SIG-M5 treated with dmso at 0.1 percent for 504 hours (cell line): ENCODE measurements around the gene SAMD8.

Experiments used
- DNase-seq: peaks from one replicate; lab custom pipeline; 2025; ENCODE audit not compliant: unreplicated experiment; lab: John Stamatoyannopoulos, UW

The SAMD8 gene

GRCh38 chr10:75084834-75085384 lies 26.5 kb upstream of the SAMD8 start:
- no peak for DNase-seq

GRCh38 chr10:75086278-75086934 lies 25.1 kb upstream of the SAMD8 start:
- no peak for DNase-seq

GRCh38 chr10:75088640-75089039 lies 22.8 kb upstream of the SAMD8 start:
- no peak for DNase-seq

- DNase-seq, result no peak
Observed at GRCh38 chr10:75089634-75090033, 21.8 kb upstream of the SAMD8 start.

DNA sequence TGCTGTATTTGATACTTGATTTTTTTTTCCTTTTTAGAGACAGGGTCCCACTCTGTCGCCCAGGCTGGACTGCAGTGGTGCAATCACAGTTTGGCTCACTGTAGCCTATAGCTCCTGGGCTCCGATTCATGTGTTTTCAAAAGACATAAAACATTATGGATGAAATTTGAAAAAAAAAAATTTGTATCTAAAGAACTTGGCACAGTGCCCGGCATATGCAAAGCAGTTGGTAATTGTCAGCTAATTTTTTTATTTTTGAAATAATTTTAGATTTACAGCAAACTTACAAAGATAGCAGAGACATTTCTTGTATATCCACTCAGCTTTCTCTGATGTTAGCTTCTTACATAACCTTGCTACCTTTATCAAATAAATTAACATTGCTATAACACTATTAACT lies 20.3 kb upstream of the SAMD8 start:
- DNase-seq, result no peak

GRCh38 chr10:75094465-75094864 lies 17.0 kb upstream of the SAMD8 start:
- no peak for DNase-seq

DNA sequence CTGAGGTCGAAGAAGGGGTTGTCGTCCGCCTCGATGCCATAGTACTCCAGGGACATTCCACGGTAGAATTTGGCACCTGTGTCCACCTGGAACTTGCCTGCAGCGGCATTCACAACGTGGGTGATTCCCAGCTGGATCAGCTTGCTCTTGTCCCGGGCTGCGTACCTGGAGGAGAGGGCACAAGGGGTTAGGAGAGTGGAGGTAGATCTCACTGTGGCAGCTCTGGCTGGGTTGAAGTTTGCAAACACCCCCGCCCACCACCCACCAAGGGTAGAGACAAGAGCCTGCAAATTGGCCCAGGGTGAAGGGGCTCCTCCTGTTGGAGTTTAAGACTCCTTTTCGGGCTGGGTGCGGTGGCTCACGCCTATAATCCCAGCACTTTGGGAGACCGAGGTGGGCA lies 15.8 kb upstream of the SAMD8 start:
- DNase-seq, result no peak

GRCh38 chr10:75096749-75097148 lies 14.7 kb upstream of the SAMD8 start:
- no peak for DNase-seq

GRCh38 chr10:75097666-75098285 lies 13.7 kb upstream of the SAMD8 start:
- DNase-seq, result no peak

GRCh38 chr10:75098902-75099673 lies 12.4 kb upstream of the SAMD8 start:
- DNase-seq, result no peak

DNA sequence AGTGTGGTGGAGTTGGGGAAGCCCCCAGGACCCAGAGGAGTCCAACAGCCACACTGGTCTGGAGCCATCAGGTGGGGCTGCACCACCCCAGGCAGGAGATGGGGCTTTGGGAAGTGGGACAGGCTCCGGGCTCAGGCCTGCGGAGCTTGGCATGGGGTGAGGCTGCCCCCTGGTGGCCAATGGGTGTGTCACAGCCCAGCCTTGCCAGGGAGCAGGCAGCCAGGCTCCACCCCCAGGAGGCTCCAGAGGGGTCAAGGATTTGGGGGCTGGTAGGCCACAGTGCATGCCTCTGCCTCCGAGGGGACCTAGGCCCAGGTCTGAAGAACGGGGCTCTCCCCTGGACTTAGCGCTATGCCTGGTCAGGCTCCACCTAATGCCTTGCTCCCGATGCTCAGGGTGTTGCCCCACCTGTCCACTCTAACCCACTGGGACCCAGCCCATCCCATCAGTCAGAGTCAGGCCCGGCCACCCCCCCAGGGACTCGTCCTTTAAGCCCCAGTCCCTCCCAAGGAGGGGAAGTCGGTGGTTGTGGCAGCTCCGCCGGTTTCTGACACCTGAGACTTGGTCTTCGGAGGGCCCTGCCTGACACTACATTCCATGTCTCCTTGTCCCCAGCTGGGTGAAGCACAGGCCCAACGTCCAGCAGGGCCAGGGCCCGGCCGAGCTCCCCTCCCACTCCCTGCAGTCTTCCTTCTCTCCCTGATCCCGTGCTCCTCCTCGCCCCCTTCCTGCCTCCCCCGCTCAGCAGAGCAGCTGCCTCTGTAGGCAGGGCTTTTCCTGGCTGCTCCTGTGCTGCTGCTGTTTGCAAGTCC lies 11.3 kb upstream of the SAMD8 start:
- peak; percentile 27 for DNase-seq

GRCh38 chr10:75100764-75101291 lies 10.6 kb upstream of the SAMD8 start:
- no peak for DNase-seq

GRCh38 chr10:75101416-75102251 lies 9.8 kb upstream of the SAMD8 start:
- no peak for DNase-seq

GRCh38 chr10:75102830-75103673 lies 8.4 kb upstream of the SAMD8 start:
- DNase-seq, result no peak

GRCh38 chr10:75103881-75104686 lies 7.4 kb upstream of the SAMD8 start:
- DNase-seq, result peak; percentile 29

DNA sequence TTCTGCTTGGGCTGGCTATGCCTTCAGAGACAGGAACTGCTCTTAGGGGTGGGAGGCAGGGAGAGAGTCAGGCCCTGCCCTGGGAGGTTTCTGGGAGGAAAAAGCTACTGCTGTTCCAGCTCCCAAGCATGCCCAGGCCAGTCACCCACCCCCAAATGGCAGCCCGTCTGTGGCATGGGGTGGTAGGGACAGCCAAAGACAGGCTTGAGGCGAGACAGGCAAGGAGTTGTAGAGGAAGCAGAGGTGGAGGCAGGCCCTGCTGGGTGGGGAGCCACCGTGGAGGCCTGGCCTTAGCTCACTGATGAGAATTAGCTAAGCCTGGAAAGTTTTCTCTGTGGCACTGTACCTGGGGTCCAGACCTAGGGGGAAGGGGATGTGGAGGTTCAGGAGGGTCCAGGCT lies 6.6 kb upstream of the SAMD8 start:
- no peak for DNase-seq

DNA sequence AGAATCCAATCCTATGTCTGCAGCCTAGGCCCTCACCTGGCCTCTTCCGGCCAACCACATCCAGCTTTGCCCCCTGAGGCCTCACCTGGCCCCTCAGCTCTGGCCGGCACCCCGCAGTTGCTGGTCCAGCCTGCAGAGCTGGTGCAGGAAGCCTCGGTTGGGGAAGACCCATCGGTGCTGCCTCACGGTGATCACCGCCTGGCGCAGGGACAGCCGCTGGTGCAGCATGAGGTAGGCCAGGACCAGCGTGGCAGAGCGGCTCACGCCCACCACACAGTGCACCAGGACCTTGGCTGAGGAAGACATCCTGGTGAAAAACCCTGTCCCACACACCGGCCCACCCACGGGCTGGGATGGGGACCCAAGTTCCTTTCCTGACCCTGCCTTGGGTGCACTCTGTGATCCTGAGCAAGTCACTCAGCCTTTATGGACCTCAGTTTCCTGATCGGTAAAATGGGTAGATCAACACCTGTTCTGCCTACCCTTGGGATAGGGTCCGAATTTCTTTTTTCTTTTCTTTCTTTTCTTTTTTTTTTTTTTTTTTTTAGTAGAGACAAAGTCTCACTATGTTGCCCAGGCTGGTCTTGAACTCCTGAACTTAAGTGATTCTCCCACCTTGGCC lies 5.8 kb upstream of the SAMD8 start:
- DNase-seq, result no peak

GRCh38 chr10:75106242-75106641 lies 5.2 kb upstream of the SAMD8 start:
- DNase-seq, result no peak
